ENCODE results near the gene EMC7. TPM values are rescaled to one million over a fixed set of nuclear protein-coding genes. Genes with fewer than 3 reads are reported as not detected.

EMC7 gene
- total RNA-seq, 1 experiment from 2014 or later: 79.6 TPM

- H3K4me3 ChIP-seq (ENCODE audit: low read depth in 2 of 2, low read length in 2 of 2): no peak overlapping the region
- intact Hi-C loops (cut with micrococcal nuclease; ENCODE audit: unreplicated experiment) (loop anchor here (5.0 to 10.0 kb wide), 2 partner anchors 148 to 510 kb away; partner anchors contain the start of gene KATNBL1), in situ Hi-C loops (cut with HindIII; ENCODE audit: low pct_unique_long_range_greater_than_20kb, low sequenced_read_pairs) (no loop called here)
- no TSS peak for BruUV-seq (replicated peaks)
- TF ChIP-seq REST (IDR thresholded peaks at IDR 0.05; ENCODE audit: insufficient read depth in 1 of 2, low read depth in 2 of 2, low read length in 1 of 2) (no peak), POLR2AphosphoS5 (IDR thresholded peaks at IDR 0.05; ENCODE audit: low read depth, low read length) (no peak), SIN3A (IDR thresholded peaks at IDR 0.05; ENCODE audit: borderline replicate concordance, insufficient read depth, low read depth, low read length) (no peak)
- H3K36me3 ChIP-seq (ENCODE audit: control insufficient read depth, insufficient read depth, low read length): no peaks in the 10 kb centered on the region
- CTCF ChIA-PET: no interaction called here
- no peaks in the 10 kb centered on the region for H3K27me3 ChIP-seq (ENCODE audit: control insufficient read depth, insufficient read depth, low read length)
- DNase-seq (ENCODE audit: low read depth, low spot score): no peak
- no peak overlapping the region for H3K27ac ChIP-seq (ENCODE audit: low read length)
- ATAC-seq: no peak
- no peaks in the 10 kb centered on the region for H3K9me3 ChIP-seq (ENCODE audit: control insufficient read depth, insufficient read depth, low read depth, low read length)
- POLR2A ChIA-PET: interaction anchor here (0.5 kb wide), 1 partner anchor 13 kb away, joined by 3 read pairs; no protein-coding TSS in a partner anchor
- no peaks in the 10 kb centered on the region for H3K4me1 ChIP-seq (ENCODE audit: control insufficient read depth, insufficient read depth, low read length)
Observed at GRCh38 chr15:34064438-34064837, 37.2 kb downstream of the EMC7 start.

DNA sequence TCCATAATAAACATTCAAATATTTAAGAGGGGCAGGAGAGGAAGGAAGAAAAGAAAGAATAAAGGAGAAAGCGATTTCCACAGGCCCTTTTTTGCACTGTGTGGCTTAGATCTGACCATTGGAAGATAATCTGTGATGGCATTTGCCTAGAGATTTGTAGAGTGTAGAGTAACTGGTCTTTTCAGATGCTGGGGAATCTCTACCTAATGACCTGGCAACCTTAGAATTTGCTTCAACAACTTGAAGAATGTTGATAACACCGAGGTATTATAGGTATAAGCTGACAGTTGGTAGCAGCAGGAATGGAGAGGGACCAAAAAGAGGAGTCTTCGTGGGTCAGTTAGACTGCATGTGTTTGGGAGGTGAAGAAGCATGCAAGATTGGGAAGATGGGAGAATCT, 41.7 kb downstream of the EMC7 start:
- no peak for TF ChIP-seq TCF7L2 (IDR thresholded peaks at IDR 0.05; ENCODE audit: low read depth, low read length)
- no peak for TF ChIP-seq SIN3A (IDR thresholded peaks at IDR 0.05; ENCODE audit: borderline replicate concordance, insufficient read depth, low read depth, low read length)
- no peak for TF ChIP-seq POLR2AphosphoS5 (IDR thresholded peaks at IDR 0.05; ENCODE audit: low read depth, low read length)
- TF ChIP-seq, protein P1, sequence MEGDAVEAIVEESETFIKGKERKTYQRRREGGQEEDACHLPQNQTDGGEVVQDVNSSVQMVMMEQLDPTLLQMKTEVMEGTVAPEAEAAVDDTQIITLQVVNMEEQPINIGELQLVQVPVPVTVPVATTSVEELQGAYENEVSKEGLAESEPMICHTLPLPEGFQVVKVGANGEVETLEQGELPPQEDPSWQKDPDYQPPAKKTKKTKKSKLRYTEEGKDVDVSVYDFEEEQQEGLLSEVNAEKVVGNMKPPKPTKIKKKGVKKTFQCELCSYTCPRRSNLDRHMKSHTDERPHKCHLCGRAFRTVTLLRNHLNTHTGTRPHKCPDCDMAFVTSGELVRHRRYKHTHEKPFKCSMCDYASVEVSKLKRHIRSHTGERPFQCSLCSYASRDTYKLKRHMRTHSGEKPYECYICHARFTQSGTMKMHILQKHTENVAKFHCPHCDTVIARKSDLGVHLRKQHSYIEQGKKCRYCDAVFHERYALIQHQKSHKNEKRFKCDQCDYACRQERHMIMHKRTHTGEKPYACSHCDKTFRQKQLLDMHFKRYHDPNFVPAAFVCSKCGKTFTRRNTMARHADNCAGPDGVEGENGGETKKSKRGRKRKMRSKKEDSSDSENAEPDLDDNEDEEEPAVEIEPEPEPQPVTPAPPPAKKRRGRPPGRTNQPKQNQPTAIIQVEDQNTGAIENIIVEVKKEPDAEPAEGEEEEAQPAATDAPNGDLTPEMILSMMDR (IDR thresholded peaks at IDR 0.05): no peak
- no peak for TF ChIP-seq REST (IDR thresholded peaks at IDR 0.05; ENCODE audit: insufficient read depth in 1 of 2, low read depth in 2 of 2, low read length in 1 of 2)
- no peaks in the 10 kb centered on the region for H3K4me1 ChIP-seq (ENCODE audit: control insufficient read depth, insufficient read depth, low read length)
- DNase-seq (ENCODE audit: low read depth, low spot score): no peak
- in situ Hi-C loops (cut with HindIII; ENCODE audit: low pct_unique_long_range_greater_than_20kb, low sequenced_read_pairs) (no loop called here), intact Hi-C loops (cut with micrococcal nuclease; ENCODE audit: unreplicated experiment) (loop anchor here (5.0 to 10.0 kb wide), 2 partner anchors 152 to 515 kb away; partner anchors contain the start of gene KATNBL1)
- H3K36me3 ChIP-seq (ENCODE audit: control insufficient read depth, insufficient read depth, low read length): no peaks in the 10 kb centered on the region
- no peak for ATAC-seq
- H3K27me3 ChIP-seq (ENCODE audit: control insufficient read depth, insufficient read depth, low read length): no peaks in the 10 kb centered on the region
- POLR2A ChIA-PET: no interaction called here
- CTCF ChIA-PET: no interaction called here
- no peak overlapping the region for H3K27ac ChIP-seq (ENCODE audit: low read length)
- no peaks in the 10 kb centered on the region for H3K9me3 ChIP-seq (ENCODE audit: control insufficient read depth, insufficient read depth, low read depth, low read length)
- no peak overlapping the region for H3K4me3 ChIP-seq (ENCODE audit: low read depth in 2 of 2, low read length in 2 of 2)
- no TSS peak for BruUV-seq (replicated peaks)
